Daoy (cell line): Measurements from ENCODE around the gene AOPEP. TPM values are rescaled to one million over a fixed set of nuclear protein-coding genes. Genes with fewer than 3 reads are reported as not detected.
"Not testable (repeated sequence)": the region's sequence is repeated elsewhere in the genome, so short reads cannot be mapped to it uniquely, and the experiment has no call there.

Experiments used
- DNase-seq: peaks from one replicate; pipeline ENCODE4 v3.0.0-alpha.2; 2015; ENCODE audit warnings: low read depth
- total RNA-seq: library from RNA; depleted of rRNA; stranded (reverse); fragments of >200 nt; shearing (Covaris generic); gene quantifications from 2 replicates; pipeline ENCODE4 v1.2.3, GENCODE V29; 2014

The AOPEP gene
- total RNA-seq, 1 experiment from 2014 or later = 37.8 TPM

- DNase-seq = no peak
These were observed 226.3 kb downstream of the AOPEP start for GRCh38 chr9:94952565-94953373.

GRCh38 chr9:94956731-94957130 is 230.2 kb downstream of the AOPEP start:
- no peak for DNase-seq

GRCh38 chr9:94960964-94961363 is 234.5 kb downstream of the AOPEP start:
- no peak for DNase-seq

GRCh38 chr9:94961870-94962269 is 235.4 kb downstream of the AOPEP start:
- no peak for DNase-seq

- DNase-seq = not testable (repeated sequence)
These were observed 239.1 kb downstream of the AOPEP start for GRCh38 chr9:94965631-94966030.

GRCh38 chr9:94966046-94966445 is 239.5 kb downstream of the AOPEP start:
- not testable (repeated sequence) for DNase-seq

- no peak for DNase-seq
These were observed 241.0 kb downstream of the AOPEP start for GRCh38 chr9:94967482-94967881.

- no peak for DNase-seq
These were observed 245.1 kb downstream of the AOPEP start for GRCh38 chr9:94971378-94972131.

- DNase-seq = no peak
These were observed 247.0 kb downstream of the AOPEP start for GRCh38 chr9:94973451-94973941.

GRCh38 chr9:94974154-94974879 is 247.8 kb downstream of the AOPEP start:
- no peak for DNase-seq

- no peak for DNase-seq
These were observed 249.0 kb downstream of the AOPEP start for GRCh38 chr9:94975480-94975879.

- DNase-seq = no peak
These were observed 249.6 kb downstream of the AOPEP start for GRCh38 chr9:94976077-94976476.

GRCh38 chr9:94977416-94977815 is 250.9 kb downstream of the AOPEP start:
- DNase-seq = no peak

- no peak for DNase-seq
These were observed 253.5 kb downstream of the AOPEP start for GRCh38 chr9:94979904-94980507.

GRCh38 chr9:94980947-94981722 is 254.6 kb downstream of the AOPEP start:
- no peak for DNase-seq

GRCh38 chr9:94981723-94982090 is 255.2 kb downstream of the AOPEP start:
- no peak for DNase-seq

- no peak for DNase-seq
These were observed 255.7 kb downstream of the AOPEP start for GRCh38 chr9:94982211-94982610.

GRCh38 chr9:94983552-94983951 is 257.1 kb downstream of the AOPEP start:
- DNase-seq = no peak

- DNase-seq = no peak
These were observed 258.5 kb downstream of the AOPEP start for GRCh38 chr9:94984891-94985476.

GRCh38 chr9:94985649-94986048 is 259.1 kb downstream of the AOPEP start:
- peak; percentile 32 for DNase-seq

- no peak for DNase-seq
These were observed 261.2 kb downstream of the AOPEP start for GRCh38 chr9:94987731-94988130.
